ENCODE results near the gene SORCS2.

GRCh38 chr4:7326693-7327340 lies 134.5 kb downstream of the SORCS2 start:
- TF ChIP-seq POLR2A (IDR thresholded peaks at IDR 0.05): no peak
- TF ChIP-seq, protein P1, sequence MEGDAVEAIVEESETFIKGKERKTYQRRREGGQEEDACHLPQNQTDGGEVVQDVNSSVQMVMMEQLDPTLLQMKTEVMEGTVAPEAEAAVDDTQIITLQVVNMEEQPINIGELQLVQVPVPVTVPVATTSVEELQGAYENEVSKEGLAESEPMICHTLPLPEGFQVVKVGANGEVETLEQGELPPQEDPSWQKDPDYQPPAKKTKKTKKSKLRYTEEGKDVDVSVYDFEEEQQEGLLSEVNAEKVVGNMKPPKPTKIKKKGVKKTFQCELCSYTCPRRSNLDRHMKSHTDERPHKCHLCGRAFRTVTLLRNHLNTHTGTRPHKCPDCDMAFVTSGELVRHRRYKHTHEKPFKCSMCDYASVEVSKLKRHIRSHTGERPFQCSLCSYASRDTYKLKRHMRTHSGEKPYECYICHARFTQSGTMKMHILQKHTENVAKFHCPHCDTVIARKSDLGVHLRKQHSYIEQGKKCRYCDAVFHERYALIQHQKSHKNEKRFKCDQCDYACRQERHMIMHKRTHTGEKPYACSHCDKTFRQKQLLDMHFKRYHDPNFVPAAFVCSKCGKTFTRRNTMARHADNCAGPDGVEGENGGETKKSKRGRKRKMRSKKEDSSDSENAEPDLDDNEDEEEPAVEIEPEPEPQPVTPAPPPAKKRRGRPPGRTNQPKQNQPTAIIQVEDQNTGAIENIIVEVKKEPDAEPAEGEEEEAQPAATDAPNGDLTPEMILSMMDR (IDR thresholded peaks at IDR 0.05): no peak
